H1 (cell line): ENCODE measurements around the gene SLC7A8. TPM values are rescaled to one million over a fixed set of nuclear protein-coding genes. Genes with fewer than 3 reads are reported as not detected.

Experiments used
- CTCF ChIA-PET: fragments of 300-600 bp; sonication (Branson Sonifier 250); formaldehyde crosslinking; loops from one replicate; lab custom pipeline; 2021; ENCODE audit not compliant: partially characterized antibody; lab: Charles Lee
- POLR2A ChIA-PET: fragments of 300-600 bp; sonication (Branson Sonifier 250); formaldehyde crosslinking; loops from one replicate; lab custom pipeline; 2021; ENCODE audit warnings: inconsistent platforms; ENCODE audit not compliant: partially characterized antibody; lab: Charles Lee
- DNase-seq, 2 experiments: peaks; one replicate each; pipeline versions ENCODE4 v3.0.0 to v3.0.0-alpha.2; 2010 to 2022; ENCODE audit warnings: low spot score in 2 of 2, low read depth in 1 of 2, mixed read lengths in 1 of 2
- FAIRE-seq: peaks from 2 replicates; lab custom pipeline; 2011; peaks lifted over from hg19 to GRCh38; lab: Jason Lieb, UNC
- H2AFZ ChIP-seq: 2 replicates; pipeline ENCODE4 v1.8.1; 2012; ENCODE audit warnings: low read length, inconsistent platforms
- H2AK5ac ChIP-seq: 2 replicates; pipeline ENCODE4 v1.6.1; 2013; ENCODE audit warnings: low read depth, low read length
- H2BK120ac ChIP-seq: replicated peaks from 2 replicates; pipeline ENCODE3; 2013; ENCODE audit warnings: low read depth, low read length, inconsistent platforms
- H2BK12ac ChIP-seq: 2 replicates; pipeline ENCODE4 v1.6.1; 2013; ENCODE audit warnings: low read depth, low read length
- H2BK15ac ChIP-seq: 2 replicates; pipeline ENCODE4 v1.6.1; 2013; ENCODE audit warnings: low read length
- H2BK20ac ChIP-seq: 2 replicates; pipeline ENCODE4 v1.6.1; 2013; ENCODE audit warnings: low read length
- H2BK5ac ChIP-seq: 2 replicates; pipeline ENCODE4 v1.6.1; 2013; ENCODE audit warnings: low read depth, low read length
- H3K14ac ChIP-seq: 2 replicates; pipeline ENCODE4 v1.6.1; 2013; ENCODE audit warnings: inconsistent platforms; ENCODE audit not compliant: insufficient read length
- H3K18ac ChIP-seq: 2 replicates; pipeline ENCODE4 v1.6.1; 2013; ENCODE audit warnings: low read length; ENCODE audit errors: extremely low read depth
- H3K23ac ChIP-seq: 2 replicates; pipeline ENCODE4 v1.6.1; 2013; ENCODE audit warnings: inconsistent platforms; ENCODE audit not compliant: insufficient read length
- H3K23me2 ChIP-seq: 2 replicates; pipeline ENCODE4 v1.6.1; 2013; ENCODE audit warnings: low read depth, low read length
- H3K27ac ChIP-seq: 2 replicates; pipeline ENCODE4 v1.6.1; 2011; ENCODE audit warnings: low read depth, low read length, inconsistent platforms
- H3K27me3 ChIP-seq, 4 experiments: replicated peaks in 1 of 4; 1 replicate in 1 of 4; 2 replicates in 3 of 4; pipeline versions ENCODE4 v1.6.1 to v1.8.1; 2011 to 2013; ENCODE audit warnings: low read length in 3 of 4, mild to moderate bottlenecking in 3 of 4, inconsistent platforms in 2 of 4, mixed read lengths in 2 of 4, moderate library complexity in 1 of 4; ENCODE audit not compliant: control insufficient read depth in 3 of 4, insufficient read depth in 3 of 4; ENCODE audit errors: extremely low read depth in 1 of 4
- H3K36me3 ChIP-seq, 4 experiments: 2 replicates each; pipeline versions ENCODE4 v1.6.1 to v1.8.1; 2011 to 2013; ENCODE audit warnings: mild to moderate bottlenecking in 4 of 4, low read length in 3 of 4, moderate library complexity in 2 of 4, control low read depth in 1 of 4, inconsistent platforms in 1 of 4; ENCODE audit not compliant: insufficient read depth in 4 of 4, control insufficient read depth in 2 of 4
- H3K4ac ChIP-seq: replicated peaks from 2 replicates; pipeline ENCODE3; 2013; ENCODE audit warnings: low read length, low read depth, mixed read lengths, inconsistent platforms; ENCODE audit not compliant: insufficient read length
- H3K4me1 ChIP-seq, 4 experiments: replicated peaks in 1 of 4; 1 replicate in 1 of 4; 2 replicates in 3 of 4; pipeline versions ENCODE4 v1.6.1 to v1.8.1; 2011 to 2013; ENCODE audit warnings: low read length in 3 of 4, inconsistent platforms in 2 of 4, mixed read lengths in 1 of 4; ENCODE audit not compliant: insufficient read depth in 4 of 4, control insufficient read depth in 3 of 4
- H3K4me2 ChIP-seq, 2 experiments: 2 replicates each; pipeline versions ENCODE4 v1.6.1 to v1.8.1; 2011 to 2013; ENCODE audit warnings: low read depth in 2 of 2, low read length in 2 of 2, control low read depth in 1 of 2, inconsistent platforms in 1 of 2, mild to moderate bottlenecking in 1 of 2; ENCODE audit not compliant: insufficient read depth in 1 of 2
- H3K4me3 ChIP-seq, 4 experiments: fragments of 200-600, 300-600 bp in 1 of 4; sonication (generic), shearing (Covaris generic), sonication (Bioruptor Twin) in 1 of 4; 2 replicates each; pipeline versions ENCODE4 v1.5.1 to v1.8.1; 2011 to 2016; ENCODE audit warnings: low read length in 4 of 4, low read depth in 3 of 4, control low read depth in 2 of 4, inconsistent platforms in 2 of 4, mild to moderate bottlenecking in 2 of 4, mixed read lengths in 1 of 4, moderate library complexity in 1 of 4; ENCODE audit not compliant: insufficient read depth in 2 of 4; ENCODE audit errors: extremely low read depth in 1 of 4
- H3K56ac ChIP-seq: replicated peaks from 2 replicates; pipeline ENCODE3; 2013; ENCODE audit warnings: low read depth, mild to moderate bottlenecking, mixed read lengths, low read length, inconsistent platforms; ENCODE audit not compliant: insufficient read length
- H3K79me1 ChIP-seq: 2 replicates; pipeline ENCODE4 v1.6.1; 2013; ENCODE audit warnings: low read depth, low read length, control low read depth
- H3K79me2 ChIP-seq, 2 experiments: 2 replicates each; pipeline versions ENCODE4 v1.6.1 to v1.8.1; 2012 to 2013; ENCODE audit warnings: low read length in 2 of 2, mild to moderate bottlenecking in 2 of 2, inconsistent platforms in 1 of 2; ENCODE audit not compliant: insufficient read depth in 2 of 2, control insufficient read depth in 1 of 2
- H3K9ac ChIP-seq, 4 experiments: replicated peaks in 1 of 4; 1 replicate in 1 of 4; 2 replicates in 3 of 4; pipeline versions ENCODE4 v1.6.1 to v1.8.1; 2011 to 2013; ENCODE audit warnings: low read depth in 3 of 4, low read length in 3 of 4, control low read depth in 2 of 4, mild to moderate bottlenecking in 2 of 4, moderate library complexity in 2 of 4, inconsistent platforms in 1 of 4; ENCODE audit errors: extremely low read depth in 1 of 4
- H3K9me3 ChIP-seq, 2 experiments: 2 replicates each; pipeline versions ENCODE4 v1.6.1 to v1.8.1; 2012 to 2013; ENCODE audit warnings: mild to moderate bottlenecking in 2 of 2, moderate library complexity in 2 of 2, control low read depth in 1 of 2, inconsistent platforms in 1 of 2, low read depth in 1 of 2, low read length in 1 of 2, mixed read lengths in 1 of 2; ENCODE audit not compliant: insufficient read depth in 2 of 2
- H4K20me1 ChIP-seq, 2 experiments: replicated peaks in 1 of 2; 2 replicates each; pipeline versions ENCODE3 to v1.8.1; 2011 to 2013; ENCODE audit warnings: inconsistent platforms in 2 of 2, low read length in 2 of 2, mild to moderate bottlenecking in 1 of 2; ENCODE audit not compliant: insufficient read depth in 2 of 2, control insufficient read depth in 1 of 2
- H4K5ac ChIP-seq: 2 replicates; pipeline ENCODE4 v1.6.1; 2013; ENCODE audit warnings: low read length, low read depth, mixed read lengths, inconsistent platforms; ENCODE audit not compliant: insufficient read length
- H4K8ac ChIP-seq: 2 replicates; pipeline ENCODE4 v1.8.0; 2013; ENCODE audit warnings: mild to moderate bottlenecking, moderate library complexity, low read length, inconsistent platforms; ENCODE audit not compliant: insufficient read depth; ENCODE audit errors: extremely low read depth
- H4K91ac ChIP-seq: replicated peaks from 2 replicates; pipeline ENCODE3; 2013; ENCODE audit warnings: low read length, mixed read lengths, inconsistent platforms; ENCODE audit not compliant: insufficient read length
- CEBPB ChIP-seq: IDR thresholded peaks from 2 replicates; pipeline ENCODE4 v1.6.1; 2012; ENCODE audit warnings: low read depth, low read length
- NANOG ChIP-seq: IDR thresholded peaks from 2 replicates; pipeline ENCODE4 v1.6.1; 2011; ENCODE audit warnings: low read length, low read depth, mild to moderate bottlenecking, inconsistent platforms; ENCODE audit not compliant: insufficient read depth, poor library complexity, severe bottlenecking
- SRF ChIP-seq: IDR thresholded peaks from 2 replicates; pipeline ENCODE4 v1.6.1; 2011; ENCODE audit warnings: mild to moderate bottlenecking, low read depth, low read length, moderate library complexity
- WGBS, 2 experiments: shearing (Covaris generic) in 1 of 2; methylation state at CpG; one replicate each; pipeline versions ENCODE4 v1.1.6 to v1.1.7; 2013 to 2015; ENCODE audit warnings: low lambda C conversion rate in 2 of 2, mixed read lengths in 2 of 2, inconsistent platforms in 1 of 2, low coverage in 1 of 2, missing lambda C conversion rate in 1 of 2; ENCODE audit not compliant: insufficient replicate concordance in 2 of 2, insufficient coverage in 1 of 2, insufficient read length in 1 of 2; ENCODE audit errors: extremely low coverage in 1 of 2, missing lambda C conversion rate in 1 of 2; 5-methylcytosine and 5-hydroxymethylcytosine counted together
- polyA plus RNA-seq, 7 experiments: library from polyadenylated mRNA; depleted of rRNA in 3 of 7; stranded (reverse) in 5 of 7; unstranded in 2 of 7; fragments of >200 nt in 5 of 7; fragments of 200-250 nt in 2 of 7; gene quantifications; 1 replicate in 5 of 7; 2 replicates in 1 of 7; 4 replicates in 1 of 7; pipeline versions ENCODE4 v1.2.1 to v1.2.3, GENCODE V29; 2011 to 2013; ENCODE audit warnings: missing spikeins in 2 of 7, mixed read lengths in 2 of 7
- total RNA-seq: library from RNA; stranded (reverse); fragmentation: NEBNext Ultra II Directional; extraction: Animal tissue kit (Norgen Biotek cat#: 25700); gene quantifications from 2 replicates; pipeline ENCODE4 v1.2.1, GENCODE V29; 2021

The SLC7A8 gene
- total and polyA plus RNA-seq, 2 of the 8 experiments (the other 6 are each of a cell fraction or from before 2014, with no cell fraction given): 182 to 204 TPM

DNA sequence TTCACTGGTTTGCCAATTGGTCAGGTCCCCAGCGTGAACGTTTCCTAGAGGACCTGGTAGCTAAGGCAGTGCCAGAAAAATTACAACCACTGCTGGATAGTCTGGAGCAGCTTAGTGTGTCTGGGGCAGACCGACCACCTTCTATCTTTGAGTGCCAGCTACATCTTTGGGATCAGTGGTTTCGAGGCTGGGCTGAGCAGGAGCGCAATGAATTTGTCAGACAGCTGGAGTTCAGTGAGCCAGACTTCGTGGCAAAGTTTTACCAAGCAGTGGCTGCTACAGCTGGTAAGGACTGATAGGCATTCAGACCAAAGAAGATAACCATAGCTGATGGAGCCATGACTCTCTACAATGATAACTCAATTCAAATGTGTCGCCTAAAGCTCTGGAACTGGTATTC, 85.7 kb downstream of the SLC7A8 start:
- Histone ChIP-seq H2AFZ (no peak overlapping the region), H3K9ac (peak overlapping the region in 1 of 4 experiments; percentile 39; a peak in 1 of 7 replicates), H3K4me1 (no peaks in the 10 kb centered on the region; a peak in 3 of 7 replicates), H3K79me2 (peaks cover 18 to 46% of the 10 kb centered on the region in 2 experiments), H3K27ac (no peak overlapping the region), H2AK5ac (no peak overlapping the region), H3K27me3 (no peaks in the 10 kb centered on the region), H2BK20ac (no peak overlapping the region), H2BK120ac (no peak overlapping the region), H3K23me2 (peaks cover 5% of the 10 kb centered on the region; the same call in 1 of the 2 replicates), H2BK15ac (no peak overlapping the region), H2BK12ac (no peak overlapping the region), H3K9me3 (no peaks in the 10 kb centered on the region), H4K91ac (no peak overlapping the region), H3K4me3 (no peak overlapping the region), H3K14ac (no peak overlapping the region), H3K18ac (no peak overlapping the region), H4K5ac (no peak overlapping the region), H3K4me2 (no peak overlapping the region; a peak in 1 of 4 replicates), H3K56ac (no peak overlapping the region), H3K4ac (no peak overlapping the region), H4K20me1 (peaks cover 7 to 10% of the 10 kb centered on the region in 2 experiments), H4K8ac (0 out of 2 replicates have a peak overlapping the region, but pooled peaks have one; percentile 0), H2BK5ac (no peak overlapping the region), H3K23ac (no peak overlapping the region), H3K79me1 (peaks cover 10% of the 10 kb centered on the region), H3K36me3 (peaks cover 11 to 24% (median 14%) of the 10 kb centered on the region in 4 experiments)
- POLR2A ChIA-PET: interaction anchor here (1.1 to 1.4 kb wide), 4 partner anchors 9 to 86 kb away, joined by 3 to 5 read pairs (median 4); partner anchors contain the start of gene CEBPE
- DNase-seq (no peak), FAIRE-seq (no peak)
- CTCF ChIA-PET: interaction anchor here (0.6 to 4.2 kb wide), 3 partner anchors 23 to 55 kb away, joined by 3 to 22 read pairs (median 4); partner anchors contain the start of gene PSMB11
- WGBS, 2 experiments: 85% methylated on average over 7 of the region's 7 CpGs; no CpG with 5 or more reads in 1 of the 2 experiments
- no peak for TF ChIP-seq CEBPB
- TF ChIP-seq SRF: no peak
- no peak for TF ChIP-seq NANOG
